Measurements from ENCODE around the gene KIF13A. TPM values are rescaled to one million over a fixed set of nuclear protein-coding genes. Genes with fewer than 3 reads are reported as not detected.
"Not testable (repeated sequence)": the region's sequence is repeated elsewhere in the genome, so short reads cannot be mapped to it uniquely, and the experiment has no call there.

The KIF13A gene
- total RNA-seq, 1 donor from 2014 or later = 28.9 TPM

- H3K27me3 ChIP-seq = no peaks in the 10 kb centered on the region
- H3K27ac ChIP-seq = no peak overlapping the region
- H3K9me3 ChIP-seq = no peaks in the 10 kb centered on the region
- intact Hi-C loops (cut with DNase I) = no loop called here
- H3K4me3 ChIP-seq = no peak overlapping the region
- TF ChIP-seq CTCF (IDR thresholded peaks at IDR 0.05) = no peak
- no peaks in the 10 kb centered on the region for H3K36me3 ChIP-seq
- DNase-seq (ENCODE audit: low spot score in 2 of 2) = no peak
- H3K4me1 ChIP-seq = no peaks in the 10 kb centered on the region
Measured at GRCh38 chr6:18016133-18016532, 28.7 kb upstream of the KIF13A start.

GRCh38 chr6:18011287-18011686 lies 23.9 kb upstream of the KIF13A start:
- peak in 1 of 2 donors; percentile 37 for DNase-seq (ENCODE audit: low spot score in 2 of 2)
- Histone ChIP-seq H3K27ac (no peak overlapping the region), H3K9me3 (no peaks in the 10 kb centered on the region), H3K27me3 (no peaks in the 10 kb centered on the region), H3K36me3 (no peaks in the 10 kb centered on the region), H3K4me3 (no peak overlapping the region), H3K4me1 (no peaks in the 10 kb centered on the region)
- no peak for TF ChIP-seq CTCF (IDR thresholded peaks at IDR 0.05)
- intact Hi-C loops (cut with DNase I) = no loop called here

GRCh38 chr6:18010540-18010939 lies 23.1 kb upstream of the KIF13A start:
- H3K36me3 ChIP-seq; H3K27me3 ChIP-seq; intact Hi-C loops (cut with DNase I); H3K27ac ChIP-seq; H3K4me3 ChIP-seq; H3K4me1 ChIP-seq; H3K9me3 ChIP-seq: not testable (repeated sequence)
- peak in 1 of 2 donors; percentile 27 for DNase-seq (ENCODE audit: low spot score in 2 of 2)

- intact Hi-C loops (cut with DNase I) = no loop called here
- H3K36me3 ChIP-seq = no peaks in the 10 kb centered on the region
- H3K9me3 ChIP-seq = no peaks in the 10 kb centered on the region
- peaks cover 0 to 7% of the 10 kb centered on the region in 2 donors for H3K4me1 ChIP-seq
- TF ChIP-seq CTCF (IDR thresholded peaks at IDR 0.05) = no peak
- peak in 1 of 2 donors; percentile 37 for DNase-seq (ENCODE audit: low spot score in 2 of 2)
- H3K27me3 ChIP-seq = no peaks in the 10 kb centered on the region
- no peak overlapping the region for H3K27ac ChIP-seq
- H3K4me3 ChIP-seq = no peak overlapping the region
Measured at GRCh38 chr6:18004256-18004985, 17.0 kb upstream of the KIF13A start.

GRCh38 chr6:17999425-17999824 lies 12.0 kb upstream of the KIF13A start:
- no peak for DNase-seq (ENCODE audit: low spot score in 2 of 2)
- Histone ChIP-seq H3K4me3 (no peak overlapping the region), H3K4me1 (no peaks in the 10 kb centered on the region), H3K27ac (no peak overlapping the region), H3K36me3 (no peaks in the 10 kb centered on the region), H3K27me3 (no peaks in the 10 kb centered on the region), H3K9me3 (no peaks in the 10 kb centered on the region)
- no peak for TF ChIP-seq CTCF (IDR thresholded peaks at IDR 0.05)
- intact Hi-C loops (cut with DNase I) = no loop called here

- Histone ChIP-seq H3K27ac (no peak overlapping the region), H3K9me3 (no peaks in the 10 kb centered on the region), H3K4me1 (no peaks in the 10 kb centered on the region), H3K4me3 (no peak overlapping the region), H3K36me3 (no peaks in the 10 kb centered on the region), H3K27me3 (no peaks in the 10 kb centered on the region)
- intact Hi-C loops (cut with DNase I) = no loop called here
- no peak for TF ChIP-seq CTCF (IDR thresholded peaks at IDR 0.05)
- DNase-seq (ENCODE audit: low spot score in 2 of 2) = no peak
Measured at GRCh38 chr6:17998442-17998841, 11.0 kb upstream of the KIF13A start.
